Peyer's patch (tissue), 4 donors: ENCODE measurements around the gene ARID1B. TPM values are rescaled to one million over a fixed set of nuclear protein-coding genes. Genes with fewer than 3 reads are reported as not detected.

ENCODE experiments used
- DNase-seq, 3 donors: peaks; one replicate each; pipeline ENCODE4 v3.0.0-alpha.2; 2017 to 2019
- H3K27ac ChIP-seq, 4 donors: fragments of 200-600 bp; sonication (generic); one replicate each; pipeline ENCODE4 v1.5.1; 2016 to 2019
- H3K27me3 ChIP-seq, 2 donors: fragments of 200-600 bp; sonication (generic); one replicate each; pipeline ENCODE4 v1.5.1; 2019
- H3K36me3 ChIP-seq, 3 donors: fragments of 200-600 bp; sonication (generic); one replicate each; pipeline ENCODE4 v1.5.1; 2016 to 2019
- H3K4me1 ChIP-seq, 4 donors: fragments of 200-600 bp; sonication (generic); one replicate each; pipeline ENCODE4 v1.5.1; 2016 to 2019
- H3K4me3 ChIP-seq, 4 donors: fragments of 200-600 bp; sonication (generic); 1 replicate in 3 of 4; 2 replicates in 1 of 4; pipeline ENCODE4 v1.5.1; 2016 to 2019; ENCODE audit warnings: mild to moderate bottlenecking in 1 of 4
- H3K9me3 ChIP-seq, 4 donors: fragments of 200-600 bp; sonication (generic); one replicate each; pipeline ENCODE4 v1.5.1; 2016 to 2019; ENCODE audit warnings: mild to moderate bottlenecking in 1 of 4
- CTCF ChIP-seq, 6 experiments: fragments of 450-650 bp in 4 of 6; fragments of 200-600 bp in 2 of 6; sonication (generic) in 1 of 6; IDR thresholded peaks; one replicate each; pipeline ENCODE4 v1.5.1; 2017 to 2019; ENCODE audit warnings: antibody characterized with exemption in 6 of 6, mild to moderate bottlenecking in 3 of 6, moderate library complexity in 1 of 6
- POLR2A ChIP-seq, 2 donors: fragments of 450-650 bp; IDR thresholded peaks; one replicate each; pipeline ENCODE4 v1.5.1; 2017; ENCODE audit warnings: antibody characterized with exemption in 2 of 2, mild to moderate bottlenecking in 2 of 2, moderate library complexity in 2 of 2
- total RNA-seq, 4 donors: library from RNA; depleted of rRNA; stranded (reverse); fragments of >200 nt; gene quantifications; one replicate each; pipeline ENCODE4 v1.1.0, GENCODE V29; 2016

The ARID1B gene
- total RNA-seq, 4 donors from 2014 or later, result 117 to 174 (median 149) TPM

- Histone ChIP-seq H3K36me3 (no peaks in the 10 kb centered on the region), H3K4me3 (no peak overlapping the region), H3K27me3 (no peaks in the 10 kb centered on the region), H3K9me3 (no peaks in the 10 kb centered on the region), H3K27ac (no peak overlapping the region), H3K4me1 (peaks cover 0 to 10% (median 7%) of the 10 kb centered on the region in 4 donors)
- no peak for TF ChIP-seq CTCF (IDR thresholded peaks at IDR 0.05)
- TF ChIP-seq POLR2A (IDR thresholded peaks at IDR 0.05), result no peak
- peak in 1 of 3 donors; percentile 36 for DNase-seq
Observed at GRCh38 chr6:157219201-157220200, 442.3 kb downstream of the ARID1B start.

- no peak overlapping the region for H3K27ac ChIP-seq
- TF ChIP-seq CTCF (IDR thresholded peaks at IDR 0.05) (no peak), POLR2A (IDR thresholded peaks at IDR 0.05) (no peak)
- peak overlapping the region in 2 of 4 donors; percentile 18 to 53 for H3K4me3 ChIP-seq
- H3K27me3 ChIP-seq, result no peaks in the 10 kb centered on the region
- peak in 1 of 3 donors; percentile 35 for DNase-seq
- no peaks in the 10 kb centered on the region for H3K36me3 ChIP-seq
- peaks cover 0 to 10% (median 7%) of the 10 kb centered on the region in 4 donors for H3K4me1 ChIP-seq
- no peaks in the 10 kb centered on the region for H3K9me3 ChIP-seq
Observed at GRCh38 chr6:157220485-157220884, 443.3 kb downstream of the ARID1B start.

DNA sequence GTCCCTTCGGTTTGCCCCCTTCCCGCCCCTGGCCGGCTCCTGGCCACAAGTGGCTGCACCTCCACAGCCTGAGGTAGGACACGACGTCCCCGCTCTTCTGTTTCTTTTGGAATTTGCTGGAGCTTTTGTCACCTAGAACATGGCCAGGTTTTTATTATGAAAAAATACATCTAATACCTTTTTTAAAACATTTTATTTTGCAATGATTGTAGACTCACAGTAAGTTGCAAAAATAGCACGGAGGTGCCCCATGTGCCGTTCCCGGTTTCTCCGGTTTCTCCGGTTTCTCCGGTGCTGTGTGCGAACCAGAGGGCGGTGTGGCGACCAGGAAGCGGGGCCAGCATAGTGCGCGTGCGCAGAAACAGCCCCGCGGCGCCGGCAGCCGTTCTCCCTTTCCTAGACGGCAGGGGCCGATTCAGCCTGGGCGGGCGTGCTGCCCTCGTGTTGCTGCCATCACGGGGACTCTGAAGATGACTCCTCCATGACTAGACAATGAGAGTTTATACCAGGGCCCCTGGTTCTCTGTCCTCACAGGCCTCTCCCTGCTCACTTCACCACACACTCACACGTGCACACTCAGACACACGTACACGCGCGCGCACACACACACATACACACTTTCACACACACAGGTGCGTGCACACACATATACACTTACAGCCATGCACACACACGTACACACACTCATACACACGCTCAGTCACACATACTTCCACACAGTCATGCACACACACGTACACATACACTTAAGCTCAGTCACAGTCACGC, 444.1 kb downstream of the ARID1B start:
- Histone ChIP-seq H3K4me1 (peaks cover 0 to 10% (median 7%) of the 10 kb centered on the region in 4 donors), H3K27me3 (no peaks in the 10 kb centered on the region), H3K9me3 (no peaks in the 10 kb centered on the region), H3K27ac (peak overlapping the region in 2 of 4 donors; percentile 2 to 13), H3K4me3 (peak overlapping the region; percentile 18 to 53 (median 41)), H3K36me3 (no peaks in the 10 kb centered on the region)
- peak; percentile 69 to 93 (median 90) for DNase-seq
- TF ChIP-seq CTCF (IDR thresholded peaks at IDR 0.05) (peak in 2 of 6 experiments; percentile 22 to 25), POLR2A (IDR thresholded peaks at IDR 0.05) (peak in 1 of 2 donors; percentile 8)

DNA sequence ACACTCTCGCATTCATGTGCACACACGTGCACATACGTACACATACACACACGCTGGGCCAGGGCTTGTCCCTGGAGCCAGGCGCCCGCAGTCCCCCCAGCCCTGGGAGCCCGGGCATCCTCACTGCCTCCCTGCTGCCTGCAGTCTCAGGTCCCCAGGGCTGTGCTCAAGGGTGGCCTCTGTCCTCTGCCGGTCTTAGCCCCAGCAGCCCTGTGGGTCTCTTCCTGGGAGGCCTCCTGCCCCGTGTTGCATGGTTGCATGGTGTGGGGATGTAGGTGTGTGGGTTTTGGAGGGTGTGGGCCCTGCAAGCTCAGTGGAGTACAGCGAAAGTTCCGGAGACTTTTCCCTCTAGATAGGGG, 444.6 kb downstream of the ARID1B start:
- Histone ChIP-seq H3K36me3 (no peaks in the 10 kb centered on the region), H3K27ac (no peak overlapping the region), H3K27me3 (no peaks in the 10 kb centered on the region), H3K9me3 (no peaks in the 10 kb centered on the region), H3K4me1 (peaks cover 0 to 10% (median 7%) of the 10 kb centered on the region in 4 donors), H3K4me3 (peak overlapping the region in 1 of 4 donors; percentile 49)
- no peak for TF ChIP-seq POLR2A (IDR thresholded peaks at IDR 0.05)
- no peak for TF ChIP-seq CTCF (IDR thresholded peaks at IDR 0.05)
- no peak for DNase-seq

GRCh38 chr6:157222201-157222981, 445.2 kb downstream of the ARID1B start:
- Histone ChIP-seq H3K9me3 (no peaks in the 10 kb centered on the region), H3K4me1 (peaks cover 0 to 10% (median 7%) of the 10 kb centered on the region in 4 donors)
- DNase-seq, result peak in 1 of 3 donors; percentile 51

More at GRCh38 chr6:157222201-157222981, 445.2 kb downstream of the ARID1B start:
- Histone ChIP-seq H3K27me3 (no peaks in the 10 kb centered on the region), H3K27ac (peak overlapping the region in 1 of 4 donors; percentile 51), H3K36me3 (no peaks in the 10 kb centered on the region), H3K4me3 (peak overlapping the region in 1 of 4 donors; percentile 18)
- no peak for TF ChIP-seq CTCF (IDR thresholded peaks at IDR 0.05)
